Measurements from ENCODE around the gene KRTAP10-2.

KRTAP10-2 gene

GRCh38 chr21:44599264-44600029, 48.1 kb upstream of the KRTAP10-2 start (continued):
- TF ChIP-seq ZNF639 (tag by site-specific recombination; IDR thresholded peaks at IDR 0.05) (no peak), ZNF677 (tag by site-specific recombination; IDR thresholded peaks at IDR 0.05) (no peak), SP3 (tag by site-specific recombination; IDR thresholded peaks at IDR 0.05) (no peak), ZNF174 (tag by site-specific recombination; IDR thresholded peaks at IDR 0.05) (no peak), SCRT2 (tag by site-specific recombination; IDR thresholded peaks at IDR 0.05) (no peak), ZNF433 (tag by site-specific recombination; IDR thresholded peaks at IDR 0.05; ENCODE audit: low read depth) (no peak), ZNF394 (tag by site-specific recombination; IDR thresholded peaks at IDR 0.05; ENCODE audit: borderline replicate concordance) (no peak), ZNF391 (tag by site-specific recombination; IDR thresholded peaks at IDR 0.05; ENCODE audit: borderline replicate concordance, low read depth) (no peak), ZNF362 (tag by site-specific recombination; IDR thresholded peaks at IDR 0.05) (no peak), ZNF785 (tag by site-specific recombination; IDR thresholded peaks at IDR 0.05) (no peak)
- TF ChIP-seq, protein P1, sequence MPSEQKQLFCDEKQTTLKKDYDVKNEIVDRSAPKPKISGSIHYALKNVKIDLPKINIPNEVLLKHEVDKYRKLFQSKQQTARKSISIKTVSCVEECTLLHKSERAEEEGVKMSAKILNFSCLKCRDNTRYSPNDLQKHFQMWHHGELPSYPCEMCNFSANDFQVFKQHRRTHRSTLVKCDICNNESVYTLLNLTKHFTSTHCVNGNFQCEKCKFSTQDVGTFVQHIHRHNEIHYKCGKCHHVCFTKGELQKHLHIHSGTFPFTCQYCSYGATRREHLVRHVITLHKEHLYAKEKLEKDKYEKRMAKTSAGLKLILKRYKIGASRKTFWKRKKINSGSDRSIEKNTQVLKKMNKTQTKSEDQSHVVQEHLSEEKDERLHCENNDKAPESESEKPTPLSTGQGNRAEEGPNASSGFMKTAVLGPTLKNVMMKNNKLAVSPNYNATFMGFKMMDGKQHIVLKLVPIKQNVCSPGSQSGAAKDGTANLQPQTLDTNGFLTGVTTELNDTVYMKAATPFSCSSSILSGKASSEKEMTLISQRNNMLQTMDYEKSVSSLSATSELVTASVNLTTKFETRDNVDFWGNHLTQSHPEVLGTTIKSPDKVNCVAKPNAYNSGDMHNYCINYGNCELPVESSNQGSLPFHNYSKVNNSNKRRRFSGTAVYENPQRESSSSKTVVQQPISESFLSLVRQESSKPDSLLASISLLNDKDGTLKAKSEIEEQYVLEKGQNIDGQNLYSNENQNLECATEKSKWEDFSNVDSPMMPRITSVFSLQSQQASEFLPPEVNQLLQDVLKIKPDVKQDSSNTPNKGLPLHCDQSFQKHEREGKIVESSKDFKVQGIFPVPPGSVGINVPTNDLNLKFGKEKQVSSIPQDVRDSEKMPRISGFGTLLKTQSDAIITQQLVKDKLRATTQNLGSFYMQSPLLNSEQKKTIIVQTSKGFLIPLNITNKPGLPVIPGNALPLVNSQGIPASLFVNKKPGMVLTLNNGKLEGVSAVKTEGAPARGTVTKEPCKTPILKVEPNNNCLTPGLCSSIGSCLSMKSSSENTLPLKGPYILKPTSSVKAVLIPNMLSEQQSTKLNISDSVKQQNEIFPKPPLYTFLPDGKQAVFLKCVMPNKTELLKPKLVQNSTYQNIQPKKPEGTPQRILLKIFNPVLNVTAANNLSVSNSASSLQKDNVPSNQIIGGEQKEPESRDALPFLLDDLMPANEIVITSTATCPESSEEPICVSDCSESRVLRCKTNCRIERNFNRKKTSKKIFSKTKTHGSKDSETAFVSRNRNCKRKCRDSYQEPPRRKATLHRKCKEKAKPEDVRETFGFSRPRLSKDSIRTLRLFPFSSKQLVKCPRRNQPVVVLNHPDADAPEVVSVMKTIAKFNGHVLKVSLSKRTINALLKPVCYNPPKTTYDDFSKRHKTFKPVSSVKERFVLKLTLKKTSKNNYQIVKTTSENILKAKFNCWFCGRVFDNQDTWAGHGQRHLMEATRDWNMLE (tag by site-specific recombination; conservative IDR thresholded peaks at IDR 0.05; ENCODE audit: low read depth): no peak
- TF ChIP-seq, protein P2, sequence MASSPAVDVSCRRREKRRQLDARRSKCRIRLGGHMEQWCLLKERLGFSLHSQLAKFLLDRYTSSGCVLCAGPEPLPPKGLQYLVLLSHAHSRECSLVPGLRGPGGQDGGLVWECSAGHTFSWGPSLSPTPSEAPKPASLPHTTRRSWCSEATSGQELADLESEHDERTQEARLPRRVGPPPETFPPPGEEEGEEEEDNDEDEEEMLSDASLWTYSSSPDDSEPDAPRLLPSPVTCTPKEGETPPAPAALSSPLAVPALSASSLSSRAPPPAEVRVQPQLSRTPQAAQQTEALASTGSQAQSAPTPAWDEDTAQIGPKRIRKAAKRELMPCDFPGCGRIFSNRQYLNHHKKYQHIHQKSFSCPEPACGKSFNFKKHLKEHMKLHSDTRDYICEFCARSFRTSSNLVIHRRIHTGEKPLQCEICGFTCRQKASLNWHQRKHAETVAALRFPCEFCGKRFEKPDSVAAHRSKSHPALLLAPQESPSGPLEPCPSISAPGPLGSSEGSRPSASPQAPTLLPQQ (tag by site-specific recombination; IDR thresholded peaks at IDR 0.05): no peak
- TF ChIP-seq, protein P3, sequence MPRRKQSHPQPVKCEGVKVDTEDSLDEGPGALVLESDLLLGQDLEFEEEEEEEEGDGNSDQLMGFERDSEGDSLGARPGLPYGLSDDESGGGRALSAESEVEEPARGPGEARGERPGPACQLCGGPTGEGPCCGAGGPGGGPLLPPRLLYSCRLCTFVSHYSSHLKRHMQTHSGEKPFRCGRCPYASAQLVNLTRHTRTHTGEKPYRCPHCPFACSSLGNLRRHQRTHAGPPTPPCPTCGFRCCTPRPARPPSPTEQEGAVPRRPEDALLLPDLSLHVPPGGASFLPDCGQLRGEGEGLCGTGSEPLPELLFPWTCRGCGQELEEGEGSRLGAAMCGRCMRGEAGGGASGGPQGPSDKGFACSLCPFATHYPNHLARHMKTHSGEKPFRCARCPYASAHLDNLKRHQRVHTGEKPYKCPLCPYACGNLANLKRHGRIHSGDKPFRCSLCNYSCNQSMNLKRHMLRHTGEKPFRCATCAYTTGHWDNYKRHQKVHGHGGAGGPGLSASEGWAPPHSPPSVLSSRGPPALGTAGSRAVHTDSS (tag by site-specific recombination; IDR thresholded peaks at IDR 0.05): no peak

DNA sequence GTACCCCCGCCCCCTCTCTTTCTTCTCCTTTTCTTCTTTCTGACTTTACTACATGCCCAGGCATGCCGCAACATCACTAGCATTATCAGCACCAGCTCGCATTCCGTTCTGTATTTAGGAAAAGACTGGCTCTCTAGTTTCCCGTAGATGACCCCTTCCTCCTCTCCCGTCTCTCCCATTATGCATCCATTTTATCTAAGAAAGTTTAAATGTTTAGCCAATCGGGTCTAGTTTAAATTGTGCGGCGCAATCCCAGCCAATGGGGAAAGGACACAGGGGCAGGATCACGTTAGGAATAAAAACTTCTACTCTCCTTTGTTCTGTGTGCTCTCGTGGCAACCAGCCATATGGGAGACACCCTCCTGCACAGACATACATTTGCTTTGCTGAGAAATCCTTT, 46.8 kb upstream of the KRTAP10-2 start:
- CTCF ChIA-PET: no interaction called here
- TF ChIP-seq INSM2 (tag by site-specific recombination; IDR thresholded peaks at IDR 0.05) (no peak), ZNF670 (tag by site-specific recombination; IDR thresholded peaks at IDR 0.05; ENCODE audit: low read depth) (no peak), ZNF660 (tag by site-specific recombination; IDR thresholded peaks at IDR 0.05) (no peak), ZNF76 (tag by site-specific recombination; IDR thresholded peaks at IDR 0.05; ENCODE audit: borderline replicate concordance, low read depth) (no peak), ZNF10 (tag by site-specific recombination; IDR thresholded peaks at IDR 0.05) (no peak), ZNF214 (tag by site-specific recombination; IDR thresholded peaks at IDR 0.05; ENCODE audit: borderline replicate concordance) (no peak), ZNF169 (tag by site-specific recombination; IDR thresholded peaks at IDR 0.05) (no peak), ZNF362 (tag by site-specific recombination; IDR thresholded peaks at IDR 0.05) (no peak), ZNF416 (tag by site-specific recombination; IDR thresholded peaks at IDR 0.05) (no peak), ZNF155 (tag by site-specific recombination; IDR thresholded peaks at IDR 0.05) (no peak)

More for the DNA sequence above, 46.8 kb upstream of the KRTAP10-2 start:
- H3K4me1 ChIP-seq (ENCODE audit: control insufficient read depth, insufficient read depth, low read length): no peaks in the 10 kb centered on the region
- H3K27ac ChIP-seq (ENCODE audit: extremely low read depth, low read depth, low read length): no peak overlapping the region
- POLR2A ChIA-PET: no interaction called here
- no peak overlapping the region for H3K4me3 ChIP-seq (ENCODE audit: low read depth, low read length)
- H3K36me3 ChIP-seq (ENCODE audit: control insufficient read depth in 2 of 2, insufficient read depth in 1 of 2, low read length in 2 of 2): no peaks in the 10 kb centered on the region
- no peaks in the 10 kb centered on the region for H3K9me3 ChIP-seq (ENCODE audit: control insufficient read depth, insufficient read depth, low read depth, low read length)

All from HEK293 (cell line).